Fibroblast of lung (primary cell): ENCODE measurements around the gene SLC14A1. TPM values are rescaled to one million over a fixed set of nuclear protein-coding genes. Genes with fewer than 3 reads are reported as not detected.

Source experiments
- DNase-seq, 2 donors: peaks; one replicate each; pipeline versions ENCODE4 v3.0.0 to v3.0.0-alpha.2; 2010; ENCODE audit warnings: low read depth in 2 of 2
- H2AFZ ChIP-seq: 2 replicates; pipeline ENCODE4 v1.5.1; 2012; ENCODE audit warnings: low read length, control low read depth, inconsistent platforms
- H3K27ac ChIP-seq: 2 replicates; pipeline ENCODE4 v1.5.1; 2011; ENCODE audit warnings: low read length, control low read depth; ENCODE audit not compliant: insufficient read depth
- H3K27me3 ChIP-seq: 2 replicates; pipeline ENCODE4 v1.5.1; 2011; ENCODE audit warnings: mild to moderate bottlenecking, low read length; ENCODE audit not compliant: control insufficient read depth, insufficient read depth
- H3K36me3 ChIP-seq: 2 replicates; pipeline ENCODE4 v1.5.1; 2011; ENCODE audit warnings: low read length; ENCODE audit not compliant: control insufficient read depth, insufficient read depth
- H3K4me1 ChIP-seq: 2 replicates; pipeline ENCODE4 v1.5.1; 2011; ENCODE audit warnings: low read length; ENCODE audit not compliant: control insufficient read depth, insufficient read depth; ENCODE audit errors: extremely low read depth
- H3K4me2 ChIP-seq: 2 replicates; pipeline ENCODE4 v1.5.1; 2011; ENCODE audit warnings: low read length, control low read depth; ENCODE audit not compliant: insufficient read depth; ENCODE audit errors: extremely low read depth
- H3K4me3 ChIP-seq, 4 experiments: fragments of 200-600 bp in 1 of 4; sonication (generic) in 1 of 4; replicated peaks in 1 of 4; 2 replicates each; pipeline ENCODE4 v1.5.1; 2011 to 2016; ENCODE audit warnings: low read length in 4 of 4, low read depth in 3 of 4, mild to moderate bottlenecking in 3 of 4, control low read depth in 2 of 4, inconsistent platforms in 1 of 4, mixed read lengths in 1 of 4; ENCODE audit not compliant: insufficient read depth in 1 of 4; ENCODE audit errors: control extremely low read depth in 1 of 4
- H3K79me2 ChIP-seq: 2 replicates; pipeline ENCODE4 v1.5.1; 2012; ENCODE audit warnings: mild to moderate bottlenecking, low read length, inconsistent platforms; ENCODE audit not compliant: control insufficient read depth, insufficient read depth
- H3K9ac ChIP-seq: 2 replicates; pipeline ENCODE4 v1.5.1; 2011; ENCODE audit warnings: mild to moderate bottlenecking, low read length, control low read depth; ENCODE audit not compliant: insufficient read depth
- H3K9me3 ChIP-seq: 2 replicates; pipeline ENCODE4 v1.5.1; 2012; ENCODE audit warnings: low read depth, low read length; ENCODE audit not compliant: control insufficient read depth, insufficient read depth
- H4K20me1 ChIP-seq: 2 replicates; pipeline ENCODE4 v1.5.1; 2011; ENCODE audit warnings: low read length; ENCODE audit not compliant: control insufficient read depth, insufficient read depth; ENCODE audit errors: extremely low read depth
- CTCF ChIP-seq, 2 donors: IDR thresholded peaks in 1 of 2; conservative IDR thresholded peaks in 1 of 2; 1 replicate in 1 of 2; 2 replicates in 1 of 2; pipeline ENCODE4 v1.5.1; 2011 to 2012; ENCODE audit warnings: low read length in 2 of 2, control low read depth in 1 of 2, inconsistent platforms in 1 of 2, low read depth in 1 of 2, mild to moderate bottlenecking in 1 of 2
- EZH2 ChIP-seq: IDR thresholded peaks from 2 replicates; pipeline ENCODE4 v1.5.1; 2012; ENCODE audit warnings: low read length, control low read depth, mild to moderate bottlenecking; ENCODE audit errors: missing control alignments
- polyA plus RNA-seq, 2 donors: library from polyadenylated mRNA; depleted of rRNA in 1 of 2; stranded (reverse) in 1 of 2; unstranded in 1 of 2; fragments of >200 nt; gene quantifications; 2 replicates each; pipeline ENCODE4 v1.2.1, GENCODE V29; 2011 to 2012; ENCODE audit warnings: missing spikeins in 1 of 2
- total RNA-seq: library from RNA; depleted of rRNA; stranded (reverse); fragments of >200 nt; gene quantifications from 2 replicates; pipeline ENCODE4 v1.2.1, GENCODE V29; 2014

Gene SLC14A1
- total and polyA plus RNA-seq, 2 donors (not counting 1 experiment from before 2014, with no cell fraction given): 8.0 to 31.0 TPM

- Histone ChIP-seq H3K27ac (no peak overlapping the region), H3K4me2 (no peak overlapping the region), H4K20me1 (no peaks in the 10 kb centered on the region), H3K27me3 (no peaks in the 10 kb centered on the region), H3K4me3 (no peak overlapping the region), H3K79me2 (no peaks in the 10 kb centered on the region), H3K9me3 (no peaks in the 10 kb centered on the region), H3K4me1 (peaks cover 3% of the 10 kb centered on the region), H3K36me3 (no peaks in the 10 kb centered on the region), H3K9ac (no peak overlapping the region), H2AFZ (no peak overlapping the region)
- no peak for DNase-seq
- TF ChIP-seq EZH2 (no peak), CTCF (conservative IDR thresholded peaks at IDR 0.05 in 1 of 2, IDR thresholded peaks at IDR 0.05 in 1 of 2; ENCODE audit: low read depth in 1 of 2, low read length in 2 of 2) (no peak)
Observed at GRCh38 chr18:45765796-45766195, 41.8 kb downstream of the SLC14A1 start.

DNA sequence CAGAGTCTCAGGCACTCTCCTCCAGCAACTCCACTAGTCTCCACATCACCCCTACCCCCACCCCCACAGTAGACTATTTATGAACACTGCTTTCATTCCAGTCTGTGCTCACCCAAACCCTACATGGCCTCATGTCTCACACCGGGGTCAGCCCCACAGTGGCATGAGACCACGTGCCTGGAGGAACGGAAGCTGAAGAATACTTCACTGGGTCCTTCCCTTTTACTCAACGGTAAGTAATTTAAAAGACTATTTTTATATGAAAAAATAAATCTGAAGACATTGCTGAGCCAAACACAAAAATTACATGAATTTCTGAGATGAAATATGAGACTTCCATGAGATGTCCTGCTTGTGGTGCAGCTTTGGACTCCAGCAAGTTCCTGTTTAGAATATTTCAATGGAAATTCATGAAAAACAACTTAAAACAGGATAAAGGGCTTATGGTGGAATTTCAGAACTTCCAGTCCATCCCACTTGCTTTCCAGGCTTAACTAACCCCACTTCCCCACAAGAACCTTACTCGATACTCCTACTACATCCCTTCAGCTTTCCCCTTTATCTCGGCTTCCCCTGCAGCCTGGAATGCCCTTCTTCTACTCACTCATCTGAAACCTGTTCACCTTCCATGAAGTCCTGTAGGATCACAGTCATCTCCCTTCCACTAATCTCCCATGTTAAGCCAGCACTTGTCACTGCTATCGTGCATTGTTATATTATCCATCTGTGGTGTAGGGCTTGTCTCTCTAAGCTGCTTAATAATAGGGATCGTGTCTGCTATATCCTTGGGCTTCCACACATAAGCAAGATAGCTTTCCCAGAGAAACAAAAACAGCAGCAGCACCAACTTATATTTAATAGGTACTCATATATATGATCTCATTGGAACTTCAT is 47.9 kb downstream of the SLC14A1 start:
- Histone ChIP-seq H3K4me1 (peaks cover 4% of the 10 kb centered on the region), H3K27me3 (no peaks in the 10 kb centered on the region), H3K79me2 (no peaks in the 10 kb centered on the region), H3K4me2 (no peak overlapping the region), H3K9me3 (no peaks in the 10 kb centered on the region), H3K9ac (no peak overlapping the region), H4K20me1 (no peaks in the 10 kb centered on the region), H3K4me3 (no peak overlapping the region), H3K36me3 (no peaks in the 10 kb centered on the region), H3K27ac (no peak overlapping the region), H2AFZ (no peak overlapping the region)
- TF ChIP-seq EZH2: no peak
- TF ChIP-seq CTCF (conservative IDR thresholded peaks at IDR 0.05 in 1 of 2, IDR thresholded peaks at IDR 0.05 in 1 of 2; ENCODE audit: low read depth in 1 of 2, low read length in 2 of 2): no peak
- DNase-seq: peak in 1 of 2 donors; percentile 54

DNA sequence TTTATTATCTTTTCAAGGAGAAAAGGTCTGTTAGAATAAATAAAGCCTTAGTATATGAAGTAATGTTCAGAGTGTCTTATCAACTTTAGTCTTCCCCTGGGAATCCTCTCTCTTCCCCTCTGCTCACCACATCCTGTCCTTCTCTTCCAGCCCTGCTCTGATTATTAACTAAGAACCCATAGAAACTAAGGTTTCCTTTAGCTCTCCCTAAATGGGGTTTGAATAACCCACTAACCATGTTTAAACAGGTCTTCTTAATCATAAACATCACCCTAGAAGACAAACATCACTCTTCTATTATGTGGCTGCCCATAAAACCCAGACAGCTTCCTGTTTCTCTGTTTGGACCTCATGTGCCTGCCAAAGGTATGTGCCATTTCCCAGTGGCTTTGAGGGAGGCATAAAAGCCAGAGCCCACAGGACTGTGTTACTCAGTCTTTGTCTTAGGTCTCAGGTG is 50.1 kb downstream of the SLC14A1 start:
- Histone ChIP-seq H3K4me1 (peaks cover 6% of the 10 kb centered on the region), H3K27ac (no peak overlapping the region), H3K9me3 (no peaks in the 10 kb centered on the region), H3K27me3 (no peaks in the 10 kb centered on the region), H3K36me3 (no peaks in the 10 kb centered on the region), H3K79me2 (no peaks in the 10 kb centered on the region), H2AFZ (peak overlapping the region; percentile 37), H3K4me2 (no peak overlapping the region), H3K9ac (no peak overlapping the region), H3K4me3 (no peak overlapping the region), H4K20me1 (no peaks in the 10 kb centered on the region)
- TF ChIP-seq EZH2: no peak
- DNase-seq: peak in 1 of 2 donors; percentile 72
